H1 (cell line): ENCODE results near the gene ZDHHC11B. TPM values are rescaled to one million over a fixed set of nuclear protein-coding genes. Genes with fewer than 3 reads are reported as not detected.
"Not testable (repeated sequence)": the region's sequence is repeated elsewhere in the genome, so short reads cannot be mapped to it uniquely, and the experiment has no call there.

Experiments
- CTCF ChIA-PET: fragments of 300-600 bp; sonication (Branson Sonifier 250); formaldehyde crosslinking; loops from one replicate; lab custom pipeline; 2021; ENCODE audit not compliant: partially characterized antibody; lab: Charles Lee
- POLR2A ChIA-PET: fragments of 300-600 bp; sonication (Branson Sonifier 250); formaldehyde crosslinking; loops from one replicate; lab custom pipeline; 2021; ENCODE audit warnings: inconsistent platforms; ENCODE audit not compliant: partially characterized antibody; lab: Charles Lee
- DNase-seq, 2 experiments: peaks; one replicate each; pipeline versions ENCODE4 v3.0.0 to v3.0.0-alpha.2; 2010 to 2022; ENCODE audit warnings: low spot score in 2 of 2, low read depth in 1 of 2, mixed read lengths in 1 of 2
- FAIRE-seq: peaks from 2 replicates; lab custom pipeline; 2011; peaks lifted over from hg19 to GRCh38; lab: Jason Lieb, UNC
- H2AFZ ChIP-seq: 2 replicates; pipeline ENCODE4 v1.8.1; 2012; ENCODE audit warnings: low read length, inconsistent platforms
- H2AK5ac ChIP-seq: 2 replicates; pipeline ENCODE4 v1.6.1; 2013; ENCODE audit warnings: low read depth, low read length
- H2BK120ac ChIP-seq: replicated peaks from 2 replicates; pipeline ENCODE3; 2013; ENCODE audit warnings: low read depth, low read length, inconsistent platforms
- H2BK12ac ChIP-seq: 2 replicates; pipeline ENCODE4 v1.6.1; 2013; ENCODE audit warnings: low read depth, low read length
- H2BK15ac ChIP-seq: 2 replicates; pipeline ENCODE4 v1.6.1; 2013; ENCODE audit warnings: low read length
- H2BK20ac ChIP-seq: 2 replicates; pipeline ENCODE4 v1.6.1; 2013; ENCODE audit warnings: low read length
- H2BK5ac ChIP-seq: 2 replicates; pipeline ENCODE4 v1.6.1; 2013; ENCODE audit warnings: low read depth, low read length
- H3K14ac ChIP-seq: 2 replicates; pipeline ENCODE4 v1.6.1; 2013; ENCODE audit warnings: inconsistent platforms; ENCODE audit not compliant: insufficient read length
- H3K18ac ChIP-seq: 2 replicates; pipeline ENCODE4 v1.6.1; 2013; ENCODE audit warnings: low read length; ENCODE audit errors: extremely low read depth
- H3K23ac ChIP-seq: 2 replicates; pipeline ENCODE4 v1.6.1; 2013; ENCODE audit warnings: inconsistent platforms; ENCODE audit not compliant: insufficient read length
- H3K23me2 ChIP-seq: 2 replicates; pipeline ENCODE4 v1.6.1; 2013; ENCODE audit warnings: low read depth, low read length
- H3K27ac ChIP-seq: 2 replicates; pipeline ENCODE4 v1.6.1; 2011; ENCODE audit warnings: low read depth, low read length, inconsistent platforms
- H3K27me3 ChIP-seq, 4 experiments: replicated peaks in 1 of 4; 1 replicate in 1 of 4; 2 replicates in 3 of 4; pipeline versions ENCODE4 v1.6.1 to v1.8.1; 2011 to 2013; ENCODE audit warnings: low read length in 3 of 4, mild to moderate bottlenecking in 3 of 4, inconsistent platforms in 2 of 4, mixed read lengths in 2 of 4, moderate library complexity in 1 of 4; ENCODE audit not compliant: control insufficient read depth in 3 of 4, insufficient read depth in 3 of 4; ENCODE audit errors: extremely low read depth in 1 of 4
- H3K36me3 ChIP-seq, 4 experiments: 2 replicates each; pipeline versions ENCODE4 v1.6.1 to v1.8.1; 2011 to 2013; ENCODE audit warnings: mild to moderate bottlenecking in 4 of 4, low read length in 3 of 4, moderate library complexity in 2 of 4, control low read depth in 1 of 4, inconsistent platforms in 1 of 4; ENCODE audit not compliant: insufficient read depth in 4 of 4, control insufficient read depth in 2 of 4
- H3K4ac ChIP-seq: replicated peaks from 2 replicates; pipeline ENCODE3; 2013; ENCODE audit warnings: low read length, low read depth, mixed read lengths, inconsistent platforms; ENCODE audit not compliant: insufficient read length
- H3K4me1 ChIP-seq, 4 experiments: replicated peaks in 1 of 4; 1 replicate in 1 of 4; 2 replicates in 3 of 4; pipeline versions ENCODE4 v1.6.1 to v1.8.1; 2011 to 2013; ENCODE audit warnings: low read length in 3 of 4, inconsistent platforms in 2 of 4, mixed read lengths in 1 of 4; ENCODE audit not compliant: insufficient read depth in 4 of 4, control insufficient read depth in 3 of 4
- H3K4me2 ChIP-seq, 2 experiments: 2 replicates each; pipeline versions ENCODE4 v1.6.1 to v1.8.1; 2011 to 2013; ENCODE audit warnings: low read depth in 2 of 2, low read length in 2 of 2, control low read depth in 1 of 2, inconsistent platforms in 1 of 2, mild to moderate bottlenecking in 1 of 2; ENCODE audit not compliant: insufficient read depth in 1 of 2
- H3K4me3 ChIP-seq, 4 experiments: fragments of 200-600, 300-600 bp in 1 of 4; sonication (generic), shearing (Covaris generic), sonication (Bioruptor Twin) in 1 of 4; 2 replicates each; pipeline versions ENCODE4 v1.5.1 to v1.8.1; 2011 to 2016; ENCODE audit warnings: low read length in 4 of 4, low read depth in 3 of 4, control low read depth in 2 of 4, inconsistent platforms in 2 of 4, mild to moderate bottlenecking in 2 of 4, mixed read lengths in 1 of 4, moderate library complexity in 1 of 4; ENCODE audit not compliant: insufficient read depth in 2 of 4; ENCODE audit errors: extremely low read depth in 1 of 4
- H3K56ac ChIP-seq: replicated peaks from 2 replicates; pipeline ENCODE3; 2013; ENCODE audit warnings: low read depth, mild to moderate bottlenecking, mixed read lengths, low read length, inconsistent platforms; ENCODE audit not compliant: insufficient read length
- H3K79me1 ChIP-seq: 2 replicates; pipeline ENCODE4 v1.6.1; 2013; ENCODE audit warnings: low read depth, low read length, control low read depth
- H3K79me2 ChIP-seq, 2 experiments: 2 replicates each; pipeline versions ENCODE4 v1.6.1 to v1.8.1; 2012 to 2013; ENCODE audit warnings: low read length in 2 of 2, mild to moderate bottlenecking in 2 of 2, inconsistent platforms in 1 of 2; ENCODE audit not compliant: insufficient read depth in 2 of 2, control insufficient read depth in 1 of 2
- H3K9ac ChIP-seq, 4 experiments: replicated peaks in 1 of 4; 1 replicate in 1 of 4; 2 replicates in 3 of 4; pipeline versions ENCODE4 v1.6.1 to v1.8.1; 2011 to 2013; ENCODE audit warnings: low read depth in 3 of 4, low read length in 3 of 4, control low read depth in 2 of 4, mild to moderate bottlenecking in 2 of 4, moderate library complexity in 2 of 4, inconsistent platforms in 1 of 4; ENCODE audit errors: extremely low read depth in 1 of 4
- H3K9me3 ChIP-seq, 2 experiments: 2 replicates each; pipeline versions ENCODE4 v1.6.1 to v1.8.1; 2012 to 2013; ENCODE audit warnings: mild to moderate bottlenecking in 2 of 2, moderate library complexity in 2 of 2, control low read depth in 1 of 2, inconsistent platforms in 1 of 2, low read depth in 1 of 2, low read length in 1 of 2, mixed read lengths in 1 of 2; ENCODE audit not compliant: insufficient read depth in 2 of 2
- H4K20me1 ChIP-seq, 2 experiments: replicated peaks in 1 of 2; 2 replicates each; pipeline versions ENCODE3 to v1.8.1; 2011 to 2013; ENCODE audit warnings: inconsistent platforms in 2 of 2, low read length in 2 of 2, mild to moderate bottlenecking in 1 of 2; ENCODE audit not compliant: insufficient read depth in 2 of 2, control insufficient read depth in 1 of 2
- H4K5ac ChIP-seq: 2 replicates; pipeline ENCODE4 v1.6.1; 2013; ENCODE audit warnings: low read length, low read depth, mixed read lengths, inconsistent platforms; ENCODE audit not compliant: insufficient read length
- H4K8ac ChIP-seq: 2 replicates; pipeline ENCODE4 v1.8.0; 2013; ENCODE audit warnings: mild to moderate bottlenecking, moderate library complexity, low read length, inconsistent platforms; ENCODE audit not compliant: insufficient read depth; ENCODE audit errors: extremely low read depth
- H4K91ac ChIP-seq: replicated peaks from 2 replicates; pipeline ENCODE3; 2013; ENCODE audit warnings: low read length, mixed read lengths, inconsistent platforms; ENCODE audit not compliant: insufficient read length
- WGBS, 2 experiments: shearing (Covaris generic) in 1 of 2; methylation state at CpG; one replicate each; pipeline versions ENCODE4 v1.1.6 to v1.1.7; 2013 to 2015; ENCODE audit warnings: low lambda C conversion rate in 2 of 2, mixed read lengths in 2 of 2, inconsistent platforms in 1 of 2, low coverage in 1 of 2, missing lambda C conversion rate in 1 of 2; ENCODE audit not compliant: insufficient replicate concordance in 2 of 2, insufficient coverage in 1 of 2, insufficient read length in 1 of 2; ENCODE audit errors: extremely low coverage in 1 of 2, missing lambda C conversion rate in 1 of 2; 5-methylcytosine and 5-hydroxymethylcytosine counted together
- polyA plus RNA-seq, 7 experiments: library from polyadenylated mRNA; depleted of rRNA in 3 of 7; stranded (reverse) in 5 of 7; unstranded in 2 of 7; fragments of >200 nt in 5 of 7; fragments of 200-250 nt in 2 of 7; gene quantifications; 1 replicate in 5 of 7; 2 replicates in 1 of 7; 4 replicates in 1 of 7; pipeline versions ENCODE4 v1.2.1 to v1.2.3, GENCODE V29; 2011 to 2013; ENCODE audit warnings: missing spikeins in 2 of 7, mixed read lengths in 2 of 7
- total RNA-seq: library from RNA; stranded (reverse); fragmentation: NEBNext Ultra II Directional; extraction: Animal tissue kit (Norgen Biotek cat#: 25700); gene quantifications from 2 replicates; pipeline ENCODE4 v1.2.1, GENCODE V29; 2021

The ZDHHC11B gene
- total and polyA plus RNA-seq, 2 of the 8 experiments (the other 6 are each of a cell fraction or from before 2014, with no cell fraction given), result 0.29 to 2.5 TPM

DNA sequence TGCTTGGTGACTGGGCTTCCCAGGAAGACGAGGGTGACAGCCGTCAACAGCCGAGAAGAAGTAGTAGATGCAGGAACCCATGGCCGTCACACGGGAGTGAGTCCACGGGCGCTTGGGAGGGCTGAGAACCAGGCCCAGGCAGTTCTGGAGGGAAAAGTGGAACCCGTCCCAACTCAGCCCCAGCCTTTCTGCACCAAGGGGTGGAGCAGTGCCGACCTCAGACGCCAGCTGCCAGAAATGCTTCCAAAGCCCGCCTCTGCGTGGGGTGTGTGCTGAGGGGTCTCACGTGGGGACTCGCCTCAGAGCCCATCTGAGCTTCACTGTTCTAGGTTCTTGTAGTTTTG is 12.0 kb downstream of the ZDHHC11B start:
- H3K4me2 ChIP-seq, H2BK12ac ChIP-seq, FAIRE-seq, H3K79me2 ChIP-seq, H3K27ac ChIP-seq, H4K8ac ChIP-seq, POLR2A ChIA-PET, H3K36me3 ChIP-seq, H3K27me3 ChIP-seq, H2BK120ac ChIP-seq, H3K9me3 ChIP-seq, H3K23ac ChIP-seq, H3K4ac ChIP-seq, H2BK15ac ChIP-seq, H3K23me2 ChIP-seq, H3K79me1 ChIP-seq, H3K18ac ChIP-seq, H2AK5ac ChIP-seq, H4K91ac ChIP-seq, H3K4me1 ChIP-seq, H2BK20ac ChIP-seq, H2AFZ ChIP-seq, H3K14ac ChIP-seq, H4K5ac ChIP-seq, CTCF ChIA-PET, H4K20me1 ChIP-seq, H3K56ac ChIP-seq, H2BK5ac ChIP-seq, H3K9ac ChIP-seq, H3K4me3 ChIP-seq: not testable (repeated sequence)
- peak in 1 of 2 experiments; percentile 29 for DNase-seq
- WGBS, 2 experiments, result 87% methylated on average over 2 of the region's 14 CpGs; no CpG with 5 or more reads in 1 of the 2 experiments

DNA sequence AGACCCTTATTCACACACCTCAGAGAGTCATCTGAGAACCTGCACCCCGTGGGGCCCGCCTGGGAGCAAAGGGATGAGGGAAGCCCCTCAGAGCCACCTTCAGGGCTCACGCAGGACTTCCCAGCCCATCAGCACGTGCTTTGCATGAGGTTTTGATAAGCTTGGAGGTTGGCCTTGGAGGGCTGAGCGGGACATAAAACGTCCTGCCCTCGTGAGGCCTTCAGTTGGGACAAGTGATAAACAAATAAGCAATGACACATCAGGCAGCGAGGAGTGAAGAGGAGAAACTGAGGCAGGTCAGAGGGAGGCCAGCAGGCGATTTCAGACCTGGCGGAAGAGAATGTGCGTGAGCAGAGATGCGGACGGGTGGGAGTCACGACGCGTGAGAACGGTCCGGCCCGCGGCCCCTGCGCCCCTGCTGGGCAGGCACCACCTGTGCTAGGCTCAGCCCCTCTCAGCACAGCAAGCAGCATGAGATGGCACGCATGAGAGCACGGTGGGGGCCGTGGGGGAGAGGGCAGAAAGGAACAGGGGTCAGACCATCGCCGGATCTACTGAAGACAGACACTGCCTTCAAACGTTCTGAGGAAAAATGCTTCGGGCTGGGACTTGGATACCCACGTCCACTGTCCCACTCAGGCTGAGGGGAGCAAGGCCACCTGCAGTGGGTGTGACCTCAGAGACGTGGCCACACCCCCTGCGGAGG is 12.5 kb downstream of the ZDHHC11B start:
- 85% methylated on average over 9 of the region's 31 CpGs; no CpG with 5 or more reads in 1 of the 2 experiments for WGBS, 2 experiments

More for the DNA sequence above, 12.5 kb downstream of the ZDHHC11B start:
- H4K20me1 ChIP-seq, H3K14ac ChIP-seq, H3K36me3 ChIP-seq, H2BK20ac ChIP-seq, H3K9ac ChIP-seq, H3K79me1 ChIP-seq, H3K9me3 ChIP-seq, H4K91ac ChIP-seq, H3K79me2 ChIP-seq, H2BK5ac ChIP-seq, H3K4me1 ChIP-seq, H3K56ac ChIP-seq, H4K8ac ChIP-seq, CTCF ChIA-PET, H3K4ac ChIP-seq, FAIRE-seq, H2BK12ac ChIP-seq, H3K27me3 ChIP-seq, H3K23ac ChIP-seq, H2BK120ac ChIP-seq, H3K23me2 ChIP-seq, H3K4me2 ChIP-seq, POLR2A ChIA-PET, H2BK15ac ChIP-seq, H3K18ac ChIP-seq, H3K4me3 ChIP-seq, H3K27ac ChIP-seq, H4K5ac ChIP-seq, H2AK5ac ChIP-seq, H2AFZ ChIP-seq: not testable (repeated sequence)
- peak in 1 of 2 experiments; percentile 33 for DNase-seq
